ENCODE results near the gene IL37.
"Not testable (repeated sequence)": the region's sequence is repeated elsewhere in the genome, so short reads cannot be mapped to it uniquely, and the experiment has no call there.

The IL37 gene

GRCh38 chr2:112921982-112922381 is 11.0 kb downstream of the IL37 start:
- TF ChIP-seq GATA1 (IDR thresholded peaks at IDR 0.05; ENCODE audit: low read depth, low read length) (no peak), POLR2A (IDR thresholded peaks at IDR 0.05; ENCODE audit: low read length) (no peak)
- no peak for DNase-seq

DNA sequence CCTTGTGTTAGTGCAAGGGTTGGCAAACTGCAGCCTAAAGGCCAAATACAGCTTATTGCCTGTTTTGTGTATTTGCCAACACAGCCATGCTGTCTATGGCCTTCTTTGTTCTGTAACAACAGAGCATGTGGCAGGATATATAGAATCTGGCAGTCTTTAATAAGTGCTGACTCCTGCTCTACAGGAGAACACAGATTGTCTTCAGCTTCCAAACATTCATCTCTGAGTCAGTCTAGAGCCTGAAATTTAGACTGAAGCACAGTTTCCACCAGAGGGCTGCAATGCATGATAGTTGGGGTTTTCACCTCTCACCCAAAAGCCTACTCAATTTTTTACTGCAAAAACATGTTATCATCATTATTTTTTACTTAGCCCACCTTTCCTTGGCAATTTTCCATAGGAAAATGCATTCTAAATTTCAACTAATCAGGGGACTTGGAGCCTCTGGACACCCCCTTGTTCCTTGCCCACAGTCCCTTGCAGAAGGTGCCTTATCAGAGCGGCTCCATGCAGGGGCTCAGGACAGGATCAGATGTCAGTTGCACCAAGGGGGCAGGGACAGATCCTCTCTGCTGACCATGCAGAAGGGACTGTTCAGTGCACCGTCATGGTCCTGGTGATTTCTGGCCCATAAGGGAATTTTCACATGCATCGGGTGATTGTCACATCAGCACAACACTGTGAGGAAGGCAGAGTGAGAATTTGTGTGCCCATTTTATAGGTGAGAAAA is 12.4 kb downstream of the IL37 start:
- no peak for TF ChIP-seq GATA1 (IDR thresholded peaks at IDR 0.05; ENCODE audit: low read depth, low read length)
- DNase-seq: peak in 1 of 2 experiments; percentile 13

DNA sequence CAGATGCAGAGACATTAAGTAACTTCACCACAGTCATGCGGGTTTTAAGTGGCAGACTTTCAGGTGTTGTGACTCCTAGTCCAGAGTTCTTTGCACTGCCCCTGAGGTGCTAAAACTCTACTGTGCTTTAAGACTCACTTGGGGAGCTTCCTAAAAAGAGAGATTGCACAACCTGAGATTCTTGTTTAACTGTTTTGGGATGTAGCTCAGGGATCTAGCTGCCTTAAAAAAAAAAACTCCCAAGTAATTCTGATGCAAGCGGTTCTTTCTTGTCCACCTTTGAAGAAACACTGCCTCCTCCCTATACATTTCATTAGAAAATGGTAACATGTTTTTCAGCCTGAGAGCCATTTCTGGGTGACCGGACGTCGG is 13.0 kb downstream of the IL37 start:
- no peak for DNase-seq
- TF ChIP-seq GATA1 (IDR thresholded peaks at IDR 0.05; ENCODE audit: low read depth, low read length) (no peak), POLR2A (IDR thresholded peaks at IDR 0.05; ENCODE audit: low read length) (no peak)

- DNase-seq: no peak
- TF ChIP-seq POLR2A (IDR thresholded peaks at IDR 0.05; ENCODE audit: low read length) (no peak), GATA1 (IDR thresholded peaks at IDR 0.05; ENCODE audit: low read depth, low read length) (no peak)
These were observed 13.4 kb downstream of the IL37 start for GRCh38 chr2:112924360-112924759.

DNA sequence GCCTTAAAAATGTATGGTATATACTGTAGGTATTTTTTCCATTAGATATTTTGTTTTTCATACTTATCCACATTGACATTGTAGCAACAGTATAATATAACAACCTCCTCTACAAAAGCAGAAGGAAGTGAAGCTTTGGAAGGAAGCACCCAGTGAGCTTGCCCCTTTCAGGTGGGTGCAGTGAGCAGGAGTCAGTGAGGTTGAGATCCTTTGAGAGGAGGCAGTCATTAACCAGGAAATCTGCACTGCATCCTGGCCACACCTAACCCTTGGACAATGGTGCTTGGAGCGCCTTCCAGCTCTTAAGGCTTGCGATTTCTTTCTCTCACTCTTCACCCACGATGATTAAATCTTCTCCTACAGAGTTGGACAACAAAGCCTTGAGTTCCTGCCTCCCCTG is 13.9 kb downstream of the IL37 start:
- no peak for DNase-seq
- TF ChIP-seq POLR2A (IDR thresholded peaks at IDR 0.05; ENCODE audit: low read length) (no peak), GATA1 (IDR thresholded peaks at IDR 0.05; ENCODE audit: low read depth, low read length) (no peak)

DNA sequence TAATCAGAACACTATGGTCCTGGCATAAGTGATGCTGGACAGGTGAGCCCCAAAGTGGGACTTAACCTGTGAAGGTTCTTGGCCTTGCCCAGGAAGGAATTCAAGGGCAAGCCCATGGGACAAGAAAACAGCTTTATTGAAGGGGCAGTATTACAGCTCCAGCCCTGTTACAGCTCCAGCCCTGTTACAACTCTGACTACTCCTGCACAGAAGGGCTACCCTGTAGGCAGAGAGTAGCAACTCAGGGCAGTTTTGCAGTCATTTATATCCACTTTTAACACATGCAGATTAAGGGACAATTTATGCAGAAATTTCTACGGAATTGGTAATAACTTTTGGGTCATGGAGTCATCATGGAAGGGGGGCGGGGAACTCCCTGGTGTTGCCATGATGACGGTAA is 15.7 kb downstream of the IL37 start:
- TF ChIP-seq POLR2A (IDR thresholded peaks at IDR 0.05; ENCODE audit: low read length) (no peak), GATA1 (IDR thresholded peaks at IDR 0.05; ENCODE audit: low read depth, low read length) (no peak)
- no peak for DNase-seq

DNA sequence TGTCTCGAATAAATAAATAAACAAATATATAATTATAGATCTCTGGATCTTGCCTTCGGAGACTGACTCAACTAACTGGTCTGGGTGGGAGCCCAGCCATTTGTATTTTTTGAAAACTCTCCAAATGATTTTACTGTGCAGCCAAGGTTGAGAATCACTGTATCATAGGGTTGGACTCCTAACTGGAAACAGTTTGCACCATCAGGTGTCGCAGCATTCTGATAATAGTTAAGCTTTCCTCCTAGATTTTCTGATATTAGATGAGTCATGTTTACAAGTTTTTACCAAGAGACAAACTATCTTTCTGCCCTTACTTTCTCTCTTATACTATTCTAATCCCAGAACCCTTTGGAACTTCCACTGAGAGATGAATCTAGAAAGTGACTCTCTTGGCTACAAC is 16.8 kb downstream of the IL37 start:
- TF ChIP-seq POLR2A (IDR thresholded peaks at IDR 0.05; ENCODE audit: low read length) (no peak), GATA1 (IDR thresholded peaks at IDR 0.05; ENCODE audit: low read depth, low read length) (no peak)
- DNase-seq: no peak

DNA sequence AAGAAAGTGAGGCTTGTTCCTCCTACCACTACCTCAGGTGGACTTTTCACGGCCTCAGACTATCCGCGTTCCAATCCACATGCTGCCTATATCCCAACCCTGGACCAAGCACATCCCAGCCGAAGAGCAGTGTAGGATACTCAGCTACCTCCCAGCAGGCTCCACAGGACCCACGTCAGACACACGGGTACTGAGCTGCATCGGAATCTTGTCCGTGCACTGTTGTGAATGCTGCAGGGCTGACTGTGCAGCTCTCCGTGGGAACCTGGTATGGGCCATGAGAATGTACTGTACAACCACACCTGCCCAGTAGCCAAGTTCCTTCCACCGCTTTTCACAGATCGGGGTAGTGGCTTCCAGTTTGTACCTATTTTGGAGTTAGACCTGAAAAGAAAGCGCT is 22.3 kb downstream of the IL37 start:
- no peak for TF ChIP-seq GATA1 (IDR thresholded peaks at IDR 0.05; ENCODE audit: low read depth, low read length)
- no peak for TF ChIP-seq POLR2A (IDR thresholded peaks at IDR 0.05; ENCODE audit: low read length)
- no peak for DNase-seq

- not testable (repeated sequence) for DNase-seq
These were observed 23.2 kb downstream of the IL37 start for GRCh38 chr2:112934117-112934516.

GRCh38 chr2:112936927-112937232 is 25.9 kb downstream of the IL37 start:
- TF ChIP-seq POLR2A (IDR thresholded peaks at IDR 0.05; ENCODE audit: low read length) (no peak), GATA1 (IDR thresholded peaks at IDR 0.05; ENCODE audit: low read depth, low read length) (no peak)
- DNase-seq: no peak

DNA sequence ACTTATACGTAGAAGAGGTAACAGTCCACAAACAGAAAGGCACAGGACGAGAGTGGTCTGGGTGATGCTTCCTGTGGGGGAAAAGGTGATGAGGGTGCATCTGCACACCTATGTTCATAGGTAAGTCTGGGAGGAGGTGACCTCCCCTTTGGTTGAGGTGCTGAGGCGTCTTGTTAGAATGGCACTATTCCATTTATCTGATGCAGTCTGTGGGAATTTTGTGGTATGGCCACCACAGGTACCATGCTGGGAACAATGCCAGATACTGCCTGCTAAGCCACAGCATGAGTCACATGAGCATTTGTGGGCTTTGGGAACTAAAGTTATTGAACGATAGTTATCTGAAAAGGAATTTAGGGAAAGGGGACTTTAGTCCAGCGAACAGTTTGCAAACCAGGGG is 27.9 kb downstream of the IL37 start:
- TF ChIP-seq POLR2A (IDR thresholded peaks at IDR 0.05; ENCODE audit: low read length) (no peak), GATA1 (IDR thresholded peaks at IDR 0.05; ENCODE audit: low read depth, low read length) (no peak)
- no peak for DNase-seq

GRCh38 chr2:112939425-112939824 is 28.5 kb downstream of the IL37 start:
- TF ChIP-seq GATA1 (IDR thresholded peaks at IDR 0.05; ENCODE audit: low read depth, low read length) (no peak), POLR2A (IDR thresholded peaks at IDR 0.05; ENCODE audit: low read length) (no peak)
- DNase-seq: no peak

DNA sequence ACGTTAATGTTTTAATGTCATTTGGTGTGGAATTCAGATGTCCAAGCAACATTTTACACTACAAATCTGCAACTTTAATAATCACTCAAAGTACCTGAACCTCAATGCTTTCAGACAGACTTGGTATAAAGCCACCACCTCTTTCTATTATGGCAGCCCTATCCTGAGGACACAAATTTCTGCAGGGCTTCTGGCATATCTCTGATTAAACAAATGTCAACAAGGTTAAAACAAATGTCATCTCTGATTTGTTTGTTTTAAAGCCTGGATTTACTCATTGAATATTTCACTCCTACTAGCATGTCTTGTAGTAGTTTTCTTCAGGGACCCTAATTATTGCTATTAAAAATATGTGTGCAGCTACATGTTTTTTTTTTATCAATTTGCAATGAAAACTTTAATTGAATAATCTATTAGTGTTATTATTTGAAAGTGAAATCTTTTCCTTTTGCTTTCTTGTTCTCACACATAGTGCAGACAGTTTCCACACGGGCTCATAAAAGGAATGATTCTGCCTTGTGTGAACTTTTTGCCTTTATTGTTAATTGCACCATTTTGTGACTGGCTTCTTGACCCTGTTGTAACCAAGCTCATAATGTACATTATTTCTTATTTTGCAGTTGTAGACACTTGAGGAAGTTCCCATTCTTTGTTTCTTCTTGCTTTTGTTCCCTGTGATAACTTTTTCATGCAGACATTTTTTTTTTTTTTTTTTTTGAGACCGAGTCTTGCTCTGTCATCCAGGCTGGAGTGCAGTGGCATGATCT is 30.1 kb downstream of the IL37 start:
- no peak for DNase-seq
- TF ChIP-seq POLR2A (IDR thresholded peaks at IDR 0.05; ENCODE audit: low read length) (no peak), GATA1 (IDR thresholded peaks at IDR 0.05; ENCODE audit: low read depth, low read length) (no peak)

DNA sequence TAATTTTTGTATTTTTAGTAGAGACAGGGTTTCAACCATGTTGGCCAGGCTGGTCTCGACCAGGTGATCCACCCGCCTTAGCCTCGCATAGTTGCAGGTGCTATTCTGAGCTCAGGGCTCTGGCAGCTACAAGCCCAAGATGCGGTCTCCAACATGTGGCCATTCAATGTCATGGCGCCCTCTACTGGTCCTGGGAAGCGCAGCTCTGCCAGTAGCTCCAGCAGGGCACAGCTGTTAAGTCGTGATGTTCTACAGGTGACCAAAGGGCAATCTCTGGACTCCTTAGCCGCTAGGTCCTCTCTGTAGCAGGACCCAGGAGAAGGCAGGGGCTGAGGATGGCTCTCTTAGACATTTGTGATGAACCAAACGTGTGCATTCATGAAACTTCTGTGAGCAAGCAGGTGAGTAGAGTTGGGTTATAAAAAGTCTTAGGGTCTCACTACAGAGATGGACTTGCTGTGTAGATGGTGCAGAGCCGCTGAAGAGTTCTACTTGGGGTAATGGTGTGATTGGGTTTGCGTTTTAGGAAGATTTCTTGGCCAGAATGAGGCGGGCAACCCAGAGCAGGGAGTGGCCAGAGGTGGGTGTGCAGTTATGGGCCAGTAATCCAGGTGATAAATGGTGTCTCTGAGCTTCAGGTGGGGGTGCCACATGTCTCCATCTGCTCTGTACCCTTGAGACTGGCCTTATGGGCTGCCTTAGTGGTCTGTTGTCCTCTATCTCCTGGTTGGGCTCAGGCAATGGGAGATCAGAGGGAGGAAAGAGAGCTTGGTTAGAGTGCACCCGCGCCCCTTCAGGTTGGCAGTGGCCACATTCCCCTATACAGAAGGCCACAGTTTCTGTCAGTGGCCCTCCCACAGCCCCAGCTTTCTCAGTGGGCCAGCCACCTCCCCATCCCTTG is 31.0 kb downstream of the IL37 start:
- DNase-seq: peak; percentile 68 to 85
- TF ChIP-seq POLR2A (IDR thresholded peaks at IDR 0.05; ENCODE audit: low read length): no peak
- TF ChIP-seq GATA1 (IDR thresholded peaks at IDR 0.05; ENCODE audit: low read depth, low read length): no peak

Measured in erythroblast (primary cell).